Mesenchymal stem cell (in vitro differentiated cells and primary cell): Measurements from ENCODE around the gene MYLK2.

Source experiments
- DNase-seq: peaks from one replicate; pipeline ENCODE4 v3.0.0-alpha.2; 2013
- H2AFZ ChIP-seq: one replicate; pipeline ENCODE4 v1.6.1; 2013; ENCODE audit warnings: low read depth, mild to moderate bottlenecking, control low read depth, inconsistent platforms, low read length, moderate library complexity
- H2AK5ac ChIP-seq: 2 replicates; pipeline ENCODE4 v1.6.1; 2013; ENCODE audit warnings: low read length, moderate library complexity, mild to moderate bottlenecking, inconsistent platforms; ENCODE audit not compliant: severe bottlenecking
- H2BK120ac ChIP-seq: one replicate; pipeline ENCODE4 v1.6.1; 2013; ENCODE audit warnings: low read depth, mild to moderate bottlenecking, inconsistent platforms, low read length, moderate library complexity
- H2BK12ac ChIP-seq, 2 experiments: one replicate each; pipeline ENCODE4 v1.6.1; 2013; ENCODE audit warnings: inconsistent platforms in 2 of 2, low read length in 2 of 2, mild to moderate bottlenecking in 2 of 2, moderate library complexity in 2 of 2, control low read depth in 1 of 2
- H2BK15ac ChIP-seq: one replicate; pipeline ENCODE4 v1.6.1; 2013; ENCODE audit warnings: mild to moderate bottlenecking, low read depth, inconsistent platforms; ENCODE audit not compliant: poor library complexity, severe bottlenecking
- H2BK5ac ChIP-seq: 2 replicates; pipeline ENCODE4 v1.6.1; 2013; ENCODE audit warnings: low read depth, mild to moderate bottlenecking, low read length, control low read depth, inconsistent platforms; ENCODE audit not compliant: poor library complexity, severe bottlenecking
- H3K14ac ChIP-seq, 2 experiments: one replicate each; pipeline ENCODE4 v1.6.1; 2013; ENCODE audit warnings: inconsistent platforms in 2 of 2, low read length in 2 of 2, control low read depth in 1 of 2, mild to moderate bottlenecking in 1 of 2, moderate library complexity in 1 of 2
- H3K18ac ChIP-seq, 2 experiments: one replicate each; pipeline ENCODE4 v1.6.1; 2013; ENCODE audit warnings: inconsistent platforms in 2 of 2, low read length in 2 of 2, control low read depth in 1 of 2, low read depth in 1 of 2, mild to moderate bottlenecking in 1 of 2
- H3K23ac ChIP-seq, 2 experiments: one replicate each; pipeline ENCODE4 v1.6.1; 2013; ENCODE audit warnings: inconsistent platforms in 2 of 2, low read length in 2 of 2, mild to moderate bottlenecking in 2 of 2, moderate library complexity in 2 of 2, control low read depth in 1 of 2
- H3K27ac ChIP-seq: 2 replicates; pipeline ENCODE4 v1.5.1; 2013; ENCODE audit warnings: mild to moderate bottlenecking, moderate library complexity, low read length, control low read depth, inconsistent platforms; ENCODE audit not compliant: poor library complexity, severe bottlenecking
- H3K27me3 ChIP-seq, 2 experiments: 2 replicates each; pipeline versions ENCODE4 v1.6.1 to v1.7.0; 2013; ENCODE audit warnings: low read length in 2 of 2, mild to moderate bottlenecking in 2 of 2, moderate library complexity in 2 of 2, control low read depth in 1 of 2, inconsistent platforms in 1 of 2; ENCODE audit not compliant: control insufficient read depth in 1 of 2, insufficient read depth in 1 of 2
- H3K36me3 ChIP-seq, 2 experiments: 2 replicates each; pipeline versions ENCODE4 v1.6.1 to v1.7.0; 2013; ENCODE audit warnings: low read length in 2 of 2, control low read depth in 1 of 2, inconsistent platforms in 1 of 2, low read depth in 1 of 2, mild to moderate bottlenecking in 1 of 2; ENCODE audit not compliant: insufficient read depth in 2 of 2, control insufficient read depth in 1 of 2
- H3K4ac ChIP-seq, 2 experiments: one replicate each; pipeline ENCODE4 v1.6.1; 2013; ENCODE audit warnings: inconsistent platforms in 2 of 2, low read length in 2 of 2, mild to moderate bottlenecking in 2 of 2, moderate library complexity in 2 of 2, control low read depth in 1 of 2, low read depth in 1 of 2
- H3K4me1 ChIP-seq: 2 replicates; pipeline ENCODE4 v1.6.1; 2013; ENCODE audit warnings: low read depth, low read length, control low read depth; ENCODE audit not compliant: control insufficient read depth, insufficient read depth
- H3K4me2 ChIP-seq: 2 replicates; pipeline ENCODE4 v1.6.1; 2013; ENCODE audit warnings: low read length, mild to moderate bottlenecking, inconsistent platforms; ENCODE audit not compliant: poor library complexity, severe bottlenecking
- H3K4me3 ChIP-seq, 2 experiments: 2 replicates each; pipeline versions ENCODE4 v1.5.1 to v1.7.0; 2013; ENCODE audit warnings: low read length in 2 of 2, mild to moderate bottlenecking in 2 of 2, control low read depth in 1 of 2, low read depth in 1 of 2; ENCODE audit not compliant: insufficient read depth in 1 of 2
- H3K79me1 ChIP-seq: replicated peaks from 2 replicates; pipeline ENCODE4 v1.6.1; 2013; ENCODE audit warnings: mild to moderate bottlenecking, control low read depth, low read length, inconsistent platforms; ENCODE audit not compliant: poor library complexity, severe bottlenecking
- H3K9ac ChIP-seq: 2 replicates; pipeline ENCODE4 v1.7.0; 2013; ENCODE audit warnings: mild to moderate bottlenecking, low read length, moderate library complexity
- H3K9me3 ChIP-seq: 2 replicates; pipeline ENCODE4 v1.7.0; 2013; ENCODE audit warnings: mild to moderate bottlenecking, low read length; ENCODE audit not compliant: control insufficient read depth
- H4K8ac ChIP-seq: one replicate; pipeline ENCODE4 v1.6.1; 2013; ENCODE audit warnings: inconsistent platforms, mild to moderate bottlenecking, low read length, moderate library complexity
- H4K91ac ChIP-seq: one replicate; pipeline ENCODE4 v1.6.1; 2013; ENCODE audit warnings: mild to moderate bottlenecking, low read length, inconsistent platforms
- WGBS: methylation state at CpG from one replicate; pipeline ENCODE4 v1.1.7; 2013; ENCODE audit warnings: mixed read lengths; 5-methylcytosine and 5-hydroxymethylcytosine counted together

Gene MYLK2

GRCh38 chr20:31803552-31804291 is 15.4 kb upstream of the MYLK2 start:
- no peak overlapping the region for H2BK15ac ChIP-seq
- H2AFZ ChIP-seq, result no peak overlapping the region
- H3K36me3 ChIP-seq, result peaks cover 5 to 28% of the 10 kb centered on the region in 2 experiments
- no peak overlapping the region for H4K91ac ChIP-seq
- H2BK12ac ChIP-seq, result no peak overlapping the region
- H3K4me3 ChIP-seq, result no peak overlapping the region
- no peak overlapping the region for H2BK120ac ChIP-seq
- H3K9me3 ChIP-seq, result no peaks in the 10 kb centered on the region
- DNase-seq, result no peak
- H3K23ac ChIP-seq, result no peak overlapping the region
- peaks cover 2% of the 10 kb centered on the region for H3K79me1 ChIP-seq
- no peak overlapping the region for H4K8ac ChIP-seq
- H2AK5ac ChIP-seq, result no peak overlapping the region
- H3K18ac ChIP-seq, result no peak overlapping the region
- no peaks in the 10 kb centered on the region for H3K4me1 ChIP-seq
- no peak overlapping the region for H2BK5ac ChIP-seq
- H3K4ac ChIP-seq, result no peak overlapping the region
- H3K27me3 ChIP-seq, result no peaks in the 10 kb centered on the region
- 94% methylated on average over 7 of the region's 7 CpGs for WGBS
- H3K4me2 ChIP-seq, result no peak overlapping the region
- no peak overlapping the region for H3K14ac ChIP-seq
- no peak overlapping the region for H3K9ac ChIP-seq
- H3K27ac ChIP-seq, result no peak overlapping the region

GRCh38 chr20:31806564-31807355 is 12.4 kb upstream of the MYLK2 start:
- H2BK12ac ChIP-seq, result no peak overlapping the region
- H3K4me1 ChIP-seq, result peaks cover 14% of the 10 kb centered on the region
- no peak overlapping the region for H3K4ac ChIP-seq
- H3K14ac ChIP-seq, result no peak overlapping the region
- H3K9me3 ChIP-seq, result no peaks in the 10 kb centered on the region
- H2BK15ac ChIP-seq, result no peak overlapping the region
- H2AK5ac ChIP-seq, result no peak overlapping the region
- 97% methylated on average over 8 of the region's 8 CpGs for WGBS
- H3K9ac ChIP-seq, result no peak overlapping the region
- DNase-seq, result no peak
- no peak overlapping the region for H4K91ac ChIP-seq
- no peak overlapping the region for H3K18ac ChIP-seq
- no peak overlapping the region for H3K4me3 ChIP-seq
- H3K27ac ChIP-seq, result no peak overlapping the region
- H2AFZ ChIP-seq, result no peak overlapping the region
- no peak overlapping the region for H4K8ac ChIP-seq
- peaks cover 2% of the 10 kb centered on the region for H3K79me1 ChIP-seq
- no peak overlapping the region for H2BK5ac ChIP-seq
- H3K36me3 ChIP-seq, result peaks cover 3 to 12% of the 10 kb centered on the region in 2 experiments
- H3K27me3 ChIP-seq, result no peaks in the 10 kb centered on the region
- H2BK120ac ChIP-seq, result no peak overlapping the region
- no peak overlapping the region for H3K23ac ChIP-seq
- H3K4me2 ChIP-seq, result no peak overlapping the region

- H2BK5ac ChIP-seq, result no peak overlapping the region
Measured at GRCh38 chr20:31808481-31808880, 10.7 kb upstream of the MYLK2 start.

GRCh38 chr20:31809661-31810060 is 9.5 kb upstream of the MYLK2 start:
- Histone ChIP-seq H3K4me2 (no peak overlapping the region), H3K9me3 (no peaks in the 10 kb centered on the region), H2BK15ac (no peak overlapping the region), H3K36me3 (peaks cover 0 to 3% of the 10 kb centered on the region in 2 experiments), H3K79me1 (peaks cover 2% of the 10 kb centered on the region), H3K4me1 (peaks cover 22% of the 10 kb centered on the region), H3K14ac (no peak overlapping the region), H2BK120ac (no peak overlapping the region), H2AFZ (no peak overlapping the region), H4K91ac (no peak overlapping the region), H3K27me3 (no peaks in the 10 kb centered on the region), H3K23ac (no peak overlapping the region), H3K4me3 (no peak overlapping the region), H3K9ac (no peak overlapping the region), H3K4ac (no peak overlapping the region), H2BK12ac (no peak overlapping the region), H2AK5ac (no peak overlapping the region), H3K18ac (no peak overlapping the region), H4K8ac (no peak overlapping the region), H2BK5ac (no peak overlapping the region), H3K27ac (no peak overlapping the region)
- WGBS, result 79% methylated on average over 3 of the region's 3 CpGs
- no peak for DNase-seq

More at GRCh38 chr20:31808481-31808880, 10.7 kb upstream of the MYLK2 start:
- Histone ChIP-seq H2BK15ac (no peak overlapping the region), H3K9me3 (no peaks in the 10 kb centered on the region), H2AFZ (no peak overlapping the region), H3K27me3 (no peaks in the 10 kb centered on the region), H4K8ac (no peak overlapping the region), H3K36me3 (peaks cover 0 to 5% of the 10 kb centered on the region in 2 experiments), H3K27ac (no peak overlapping the region), H3K4me3 (no peak overlapping the region), H3K9ac (no peak overlapping the region), H3K4ac (no peak overlapping the region), H3K4me1 (peaks cover 22% of the 10 kb centered on the region), H3K14ac (no peak overlapping the region), H4K91ac (no peak overlapping the region), H3K4me2 (no peak overlapping the region), H2AK5ac (no peak overlapping the region), H3K23ac (no peak overlapping the region), H2BK120ac (no peak overlapping the region), H2BK12ac (no peak overlapping the region), H3K18ac (no peak overlapping the region), H3K79me1 (peaks cover 2% of the 10 kb centered on the region)
- DNase-seq, result no peak
- WGBS, result 99% methylated on average over 3 of the region's 3 CpGs
